Hematopoietic multipotent progenitor cell treated with erythropoietin and hydrocortisone succinate and interleukin-3 and kit ligand, for 6 days (in vitro differentiated cells): ENCODE results near the gene USP7.
A peak's percentile ranks its signal among the peaks of the same experiment; 100 is the strongest.
"Not testable (repeated sequence)": the region's sequence is repeated elsewhere in the genome, so short reads cannot be mapped to it uniquely, and the experiment has no call there.

Experiments
- DNase-seq: peaks from one replicate; pipeline ENCODE4 v3.0.0-alpha.2; 2015

Gene USP7

DNA sequence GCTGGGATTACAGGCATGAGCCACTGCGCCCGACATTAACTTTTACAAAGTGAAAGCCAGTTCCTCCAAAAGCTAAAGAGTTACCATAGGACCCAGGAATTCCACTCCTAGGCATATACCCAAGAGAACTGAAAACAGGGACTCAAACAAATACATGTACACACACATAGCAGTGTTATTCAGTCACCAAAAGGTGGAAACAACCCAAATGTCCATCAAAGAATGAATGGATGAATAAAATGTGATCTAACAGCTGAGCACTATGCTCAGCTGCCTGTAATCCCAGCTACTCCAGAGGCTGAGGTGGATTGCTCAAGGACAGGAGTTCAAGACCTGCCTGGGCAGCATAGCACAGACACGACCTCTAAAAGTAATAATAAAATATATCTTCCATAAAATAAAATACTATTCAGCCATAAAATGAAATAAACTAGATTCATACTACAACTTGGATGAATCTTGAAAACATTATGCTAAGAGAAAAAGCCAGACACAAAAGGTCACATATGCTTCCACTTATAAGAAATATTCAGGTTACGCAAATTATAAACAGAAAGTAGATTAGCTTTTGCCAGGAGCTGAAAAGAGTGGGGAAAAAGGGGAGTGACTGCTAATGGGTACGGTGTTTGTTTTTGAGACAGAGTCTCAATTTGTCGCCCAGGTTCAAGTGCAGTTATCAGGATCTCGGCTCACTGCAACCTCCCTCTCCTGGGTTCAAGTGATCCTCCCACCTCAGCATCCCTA lies 9.3 kb upstream of the USP7 start:
- no peak for DNase-seq

DNA sequence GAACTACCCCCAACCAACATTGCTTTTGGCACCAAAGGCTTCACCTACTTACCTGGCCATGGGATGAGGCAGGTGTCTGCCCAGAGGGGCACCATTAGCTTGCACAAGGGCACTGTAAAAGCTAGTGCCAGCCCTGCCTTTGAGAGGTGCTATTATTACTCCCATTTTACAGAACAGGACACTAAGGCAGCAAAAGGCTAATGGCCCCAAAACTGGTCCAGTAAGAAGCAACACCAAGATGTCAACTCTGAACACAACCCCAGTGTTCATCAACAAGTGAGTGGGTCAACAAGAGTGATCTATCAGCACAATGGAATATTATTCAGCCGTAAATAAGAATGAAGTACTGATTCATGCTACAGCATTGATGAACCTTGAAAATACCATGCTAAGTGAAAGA lies 7.7 kb upstream of the USP7 start:
- no peak for DNase-seq

DNA sequence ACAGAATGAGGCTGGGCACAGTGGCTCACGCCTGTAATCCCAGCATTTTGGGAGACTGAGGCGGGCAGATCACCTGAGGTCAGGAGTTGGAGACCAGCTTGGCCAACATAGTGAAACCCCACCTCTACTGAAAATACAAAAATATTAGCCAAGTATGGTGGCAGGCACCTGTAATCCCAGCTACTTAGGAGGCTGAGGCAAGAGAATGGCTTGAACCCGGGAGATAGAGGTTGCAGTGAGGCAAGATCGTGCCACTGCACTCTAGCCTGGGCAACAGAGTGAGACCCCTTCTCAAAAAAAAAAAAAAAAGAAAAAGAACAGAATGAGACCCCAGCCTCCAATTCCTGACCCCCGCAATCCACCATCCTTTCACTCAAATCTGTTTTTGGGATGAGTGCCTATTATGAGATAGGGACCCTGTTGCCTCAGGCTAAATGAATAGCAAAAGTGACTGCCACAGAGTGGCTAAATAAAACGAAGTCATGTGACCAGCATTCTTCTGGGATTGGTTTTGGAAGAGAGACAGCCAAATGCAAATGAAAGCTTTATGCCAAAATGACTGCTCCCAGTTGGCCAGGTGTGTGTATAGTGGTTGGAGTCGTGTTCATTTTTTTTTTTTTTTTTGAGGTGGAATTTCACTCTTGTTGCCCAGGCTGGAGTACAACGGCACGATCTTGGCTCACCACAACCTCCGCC lies 5.6 kb upstream of the USP7 start:
- DNase-seq = not testable (repeated sequence)

DNA sequence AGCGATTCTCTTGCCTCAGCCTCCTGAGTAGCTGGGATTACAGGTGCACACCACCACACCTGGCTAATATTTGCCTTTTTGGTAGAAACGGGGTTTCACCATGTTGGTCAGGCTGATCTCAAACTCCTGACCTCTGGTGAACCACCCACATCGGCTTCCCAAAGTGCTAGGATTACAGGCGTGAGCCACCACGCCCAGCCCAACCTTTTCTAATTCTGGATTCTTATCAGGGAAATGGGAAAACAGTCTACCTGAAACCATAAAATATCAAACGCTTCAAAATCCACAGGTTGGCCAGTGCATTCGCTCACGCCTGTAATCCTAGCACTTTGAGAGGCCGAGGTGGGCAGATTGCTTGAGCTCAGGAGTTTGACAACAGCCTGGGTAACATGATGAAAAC lies 4.3 kb upstream of the USP7 start:
- DNase-seq = not testable (repeated sequence)

DNA sequence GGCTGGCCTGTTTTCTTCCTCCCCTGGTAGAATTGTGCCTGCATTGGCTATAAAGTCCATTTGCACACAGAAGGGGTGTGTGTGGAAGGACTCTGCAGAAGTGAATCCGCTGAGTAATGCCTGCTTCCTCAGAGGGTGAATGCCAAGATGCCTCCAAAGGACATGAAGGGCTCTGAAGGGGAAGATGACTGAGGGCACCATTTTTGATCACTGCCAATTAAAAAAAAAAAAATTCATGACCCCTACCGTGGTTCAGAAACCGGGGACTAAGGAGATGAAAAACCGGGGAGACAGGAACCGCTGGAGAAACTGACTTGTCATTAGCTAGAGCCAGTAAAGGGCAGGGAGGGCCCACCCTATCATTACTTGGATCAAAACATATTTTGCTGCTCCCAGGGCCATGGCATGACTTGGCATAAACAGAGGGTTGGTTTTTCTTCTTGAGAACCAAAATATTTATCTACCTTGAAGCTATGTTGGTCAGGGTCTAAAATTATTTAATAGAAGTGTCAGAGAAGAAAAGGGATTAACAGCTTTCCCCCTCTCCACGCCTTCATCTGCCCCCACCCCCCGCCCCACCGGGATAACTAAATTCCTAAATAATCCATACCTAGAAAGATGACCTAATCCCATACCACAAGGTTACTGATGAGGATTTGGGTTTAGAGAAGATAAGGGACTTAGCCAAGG lies 3.6 kb upstream of the USP7 start:
- peak; percentile 87 for DNase-seq

DNA sequence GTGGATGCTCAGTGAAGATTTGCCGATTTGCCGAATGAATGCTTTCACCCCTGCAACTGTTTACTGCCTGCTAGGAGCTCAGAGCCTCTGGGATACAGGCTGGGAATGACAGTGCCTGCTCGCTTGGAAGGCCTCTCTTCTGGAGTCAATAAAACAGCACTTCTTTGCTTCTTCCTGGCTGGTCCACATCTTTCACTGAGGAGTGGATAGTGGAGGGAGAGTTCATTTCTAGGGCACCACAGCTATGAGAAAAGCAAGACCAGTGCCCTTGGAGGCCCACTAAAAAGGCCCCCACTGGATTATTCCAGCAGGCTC lies 3.1 kb upstream of the USP7 start:
- no peak for DNase-seq

DNA sequence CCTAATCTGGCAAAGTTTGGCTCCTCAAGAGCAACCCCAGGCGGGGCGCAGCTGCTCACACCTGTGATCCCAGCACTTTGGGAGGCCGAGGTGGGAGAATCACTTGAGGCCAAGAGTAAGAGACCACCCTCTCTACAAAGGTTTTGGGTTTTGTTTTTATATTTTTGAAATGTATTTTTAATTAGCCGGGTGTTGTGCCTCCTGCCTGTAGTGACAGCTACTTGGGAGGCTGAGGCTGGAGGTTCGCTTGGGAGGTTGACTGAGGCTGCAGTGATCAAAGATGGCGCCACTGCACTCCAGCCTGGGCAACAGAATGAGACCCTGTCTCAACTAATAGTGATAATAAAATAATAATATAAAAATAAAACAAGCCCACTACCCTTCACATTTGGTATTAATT lies 756 bp upstream of the USP7 start:
- no peak for DNase-seq

DNA sequence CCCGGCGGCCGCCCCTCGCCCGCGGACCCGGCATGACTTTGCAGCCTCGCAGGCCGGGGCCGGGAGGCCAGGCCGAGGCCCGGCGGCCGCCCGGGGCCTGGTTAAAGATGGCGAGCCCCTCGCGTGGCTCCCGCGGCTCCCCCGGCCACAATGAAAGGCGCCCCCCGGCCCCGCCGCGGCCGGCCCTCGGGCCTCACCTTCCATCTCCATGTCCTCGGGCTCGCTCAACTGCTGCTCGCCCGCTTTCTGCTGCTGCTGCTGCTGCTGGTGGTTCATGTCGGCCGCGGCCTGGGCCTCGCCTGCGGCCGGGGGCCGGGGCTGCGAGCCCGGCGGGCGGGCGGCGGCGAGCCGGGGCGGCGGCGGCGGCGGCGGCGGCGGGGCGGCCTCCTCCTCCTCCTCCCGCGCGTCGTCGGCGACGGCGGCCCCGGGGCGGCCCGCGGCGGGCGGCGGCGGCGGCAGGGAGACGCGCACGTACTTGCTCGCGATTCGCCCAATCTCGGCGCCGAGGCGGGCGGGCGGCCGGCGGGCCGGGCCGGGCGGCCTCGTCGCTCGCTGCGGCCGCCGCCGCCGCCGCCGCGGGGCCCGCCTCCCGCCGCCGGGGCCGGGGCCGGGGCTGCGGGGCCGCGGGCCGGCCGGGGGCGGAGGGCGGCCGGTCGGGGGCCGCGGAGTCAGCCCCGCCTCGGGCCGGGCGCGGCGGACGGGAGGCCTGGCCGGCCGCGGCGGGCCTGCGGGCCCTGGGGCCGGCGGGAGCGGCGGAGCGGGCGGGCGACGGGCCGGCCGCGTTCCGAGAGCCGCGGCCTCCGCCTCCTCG lies 491 bp downstream of the USP7 start:
- DNase-seq = no peak

DNA sequence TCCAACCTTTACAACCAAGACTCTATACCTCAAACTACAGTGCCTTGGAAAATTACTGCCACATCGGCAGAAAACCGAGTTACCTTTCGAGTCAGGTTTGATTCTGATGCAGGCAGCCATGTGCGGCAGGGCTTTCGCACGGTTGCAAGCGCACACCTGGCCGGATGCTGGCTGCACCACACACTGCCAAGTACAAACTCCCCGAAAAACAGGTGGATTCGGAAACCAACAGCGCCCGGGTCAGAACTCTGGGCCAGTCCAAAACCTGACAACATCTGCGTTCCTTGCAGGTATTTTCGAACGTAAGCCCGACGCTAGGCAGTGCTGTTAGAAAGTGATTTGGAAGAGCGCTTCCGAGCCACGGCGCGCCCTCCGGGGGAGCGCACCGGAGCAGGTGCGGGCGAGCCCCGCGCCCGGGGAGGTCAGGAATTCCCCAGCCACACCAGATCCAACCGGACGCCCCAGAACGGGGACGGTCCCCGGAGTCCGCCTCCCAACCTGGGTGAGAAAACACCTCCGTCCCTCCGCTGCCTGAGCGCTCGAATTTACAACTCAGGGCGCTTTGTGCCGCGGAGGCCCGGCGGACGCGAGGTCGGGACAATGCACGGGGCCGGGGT lies 1.2 kb downstream of the USP7 start:
- no peak for DNase-seq

DNA sequence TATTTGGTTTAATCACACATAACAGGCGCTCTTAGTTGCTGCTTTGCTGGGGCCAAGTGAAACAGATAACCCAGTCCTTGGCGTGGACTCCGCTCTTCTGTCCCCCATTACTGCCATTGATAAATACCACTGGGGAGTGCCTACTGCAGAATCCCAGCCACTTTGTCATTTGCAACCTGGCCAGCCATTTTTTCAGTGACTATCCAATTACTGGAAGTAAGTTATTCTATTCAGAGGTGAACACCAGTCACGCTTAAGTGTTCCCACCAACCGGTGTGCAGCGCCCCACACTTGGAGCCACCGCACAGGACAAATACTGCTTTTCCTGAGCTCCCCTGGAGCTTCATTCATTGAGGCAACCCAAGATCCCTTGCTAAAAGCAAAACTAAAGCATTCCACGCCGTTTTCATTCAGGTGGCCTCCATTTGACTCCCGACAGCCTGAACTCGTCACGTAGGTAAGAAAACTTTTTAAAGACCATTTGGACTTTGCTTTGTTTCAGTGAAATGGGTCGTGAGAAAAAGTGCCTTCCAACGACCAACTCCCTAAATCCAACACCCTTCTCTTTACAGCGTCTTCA lies 1.8 kb downstream of the USP7 start:
- DNase-seq = peak; percentile 82

DNA sequence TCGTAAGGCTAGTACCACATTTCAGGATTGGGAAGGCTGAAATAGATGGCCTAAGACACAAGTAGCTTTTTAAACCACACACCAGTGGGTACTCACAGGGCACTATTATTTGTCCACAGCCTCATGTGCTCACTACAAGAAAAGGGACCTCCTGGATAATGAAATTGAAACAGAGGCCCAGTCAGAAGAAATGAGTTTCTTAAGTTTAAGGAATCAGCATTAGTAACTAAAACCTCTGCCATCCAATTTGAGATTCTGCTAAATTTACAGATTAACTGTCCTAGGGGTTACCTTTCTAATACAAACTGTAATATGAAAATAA lies 3.0 kb downstream of the USP7 start:
- DNase-seq = no peak

DNA sequence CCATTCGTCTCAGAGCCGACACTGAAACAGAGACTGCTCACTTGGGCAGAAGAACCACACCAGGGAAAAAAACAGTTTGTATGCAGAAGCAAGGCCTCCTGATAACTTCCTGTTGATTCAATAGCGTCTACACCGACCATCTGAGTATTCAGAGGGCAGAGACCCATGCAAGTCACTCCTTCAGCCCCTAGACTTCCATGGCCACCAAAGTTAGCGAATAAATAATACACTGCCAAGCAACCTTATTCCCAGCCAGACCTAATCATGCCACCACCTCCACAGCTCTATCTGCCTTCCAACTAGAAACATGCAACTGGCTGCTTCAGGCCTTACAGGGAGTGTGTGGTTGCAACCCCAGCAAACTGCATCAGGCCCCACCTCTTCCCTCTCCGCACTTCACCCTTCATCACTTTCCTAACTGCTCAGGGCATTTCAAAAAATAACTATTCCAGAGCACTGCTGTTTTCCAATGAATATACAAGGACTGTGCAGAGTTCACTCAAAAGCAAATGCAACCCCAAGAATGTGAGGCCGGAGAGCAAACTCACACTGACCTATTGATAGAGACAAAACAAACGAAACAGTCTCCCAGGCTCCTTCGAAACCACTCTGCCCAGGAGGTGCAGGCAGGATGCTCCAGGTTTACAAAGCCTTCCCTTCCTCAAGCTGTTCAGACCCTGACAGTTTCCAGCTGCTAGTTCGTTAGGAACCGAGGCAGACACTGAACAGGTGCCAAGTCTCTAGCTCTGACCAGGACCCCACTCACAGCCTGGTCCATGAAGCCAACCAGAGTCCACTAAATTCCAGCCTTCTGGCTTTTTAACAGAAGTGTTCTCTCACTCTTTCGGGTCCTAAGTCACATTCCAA lies 3.6 kb downstream of the USP7 start:
- DNase-seq = peak; percentile 54

DNA sequence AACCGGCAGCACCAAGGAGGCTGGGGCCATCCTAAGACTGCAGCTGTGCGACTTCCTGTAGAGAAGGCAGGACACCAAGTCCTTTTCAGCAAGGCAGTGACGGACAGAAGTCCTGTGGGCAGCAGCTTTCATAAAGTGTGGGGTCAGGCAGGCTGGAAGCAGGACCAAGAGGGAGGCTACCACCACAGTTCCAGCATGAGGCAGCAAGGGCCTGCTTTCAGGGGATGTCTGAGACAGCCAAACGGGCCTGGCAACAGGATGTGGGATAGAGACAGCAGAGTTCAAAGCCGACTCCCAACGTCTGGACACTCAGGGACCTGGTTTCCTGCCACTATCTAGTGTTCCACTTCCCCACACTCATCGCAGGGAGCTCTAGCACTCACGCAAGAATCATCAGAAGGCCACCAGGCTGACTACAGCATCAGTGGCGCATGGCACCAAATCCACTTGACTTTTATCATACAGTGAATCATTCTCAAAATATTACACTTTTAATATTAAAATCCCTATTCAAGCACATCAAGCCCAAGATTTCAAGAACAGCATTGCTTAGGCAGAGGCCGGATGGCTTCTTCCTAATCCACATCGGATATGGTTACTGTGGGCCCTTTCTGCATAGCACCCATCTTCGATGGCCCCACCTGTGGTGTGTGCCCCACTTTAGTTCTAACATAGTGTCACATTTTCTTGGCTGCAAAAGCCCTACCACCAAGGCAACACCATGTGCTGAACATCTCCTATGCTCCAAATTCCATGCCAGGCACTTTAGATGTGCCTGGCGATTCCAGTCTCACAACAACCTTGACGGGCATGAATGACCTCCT lies 5.2 kb downstream of the USP7 start:
- DNase-seq = peak; percentile 43

DNA sequence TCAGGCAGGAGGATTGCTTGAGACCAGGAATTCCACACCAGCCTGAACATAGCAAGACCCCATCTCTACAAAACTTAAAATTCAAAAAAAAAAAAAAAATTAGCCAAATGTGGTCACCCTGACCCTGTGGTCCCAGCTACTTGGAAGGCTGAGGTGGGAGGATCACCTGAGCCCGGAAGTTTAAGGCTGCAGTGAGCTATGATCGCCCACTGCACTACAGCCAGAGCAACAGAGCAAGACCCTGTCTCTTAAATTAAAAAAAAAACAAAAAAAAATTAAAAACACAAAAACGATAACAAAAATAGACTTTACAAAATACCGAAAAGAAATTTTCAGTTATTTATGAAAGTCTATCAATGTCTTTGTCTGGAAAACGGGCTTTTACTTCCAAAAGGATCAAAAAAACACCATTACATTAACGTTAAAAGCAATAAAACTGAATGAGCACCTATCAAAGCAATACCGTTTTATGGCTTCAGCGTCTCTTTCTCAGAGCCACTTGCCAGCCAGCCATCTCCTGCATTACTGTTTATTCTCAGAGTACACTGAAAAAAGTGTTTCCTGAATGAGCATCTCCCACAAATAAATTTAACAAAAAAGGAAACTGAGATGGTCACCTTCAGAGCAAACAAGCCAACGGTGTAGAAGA lies 6.1 kb downstream of the USP7 start:
- DNase-seq = no peak

DNA sequence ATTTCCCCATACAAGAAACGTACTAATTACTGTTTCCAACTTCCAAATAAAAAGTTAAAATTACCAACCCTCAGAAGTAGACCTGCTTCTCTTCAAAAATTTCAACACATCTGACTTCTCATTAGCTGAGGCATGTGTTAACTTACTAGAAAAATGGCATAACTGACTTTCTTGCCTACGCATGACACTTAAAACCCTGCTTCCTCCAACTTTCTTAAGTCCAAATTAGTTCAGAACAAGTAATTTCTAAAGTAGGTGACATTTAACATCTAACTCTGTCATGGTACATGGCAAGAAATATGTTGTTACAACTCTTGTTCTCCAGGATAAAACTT lies 6.7 kb downstream of the USP7 start:
- DNase-seq = no peak

DNA sequence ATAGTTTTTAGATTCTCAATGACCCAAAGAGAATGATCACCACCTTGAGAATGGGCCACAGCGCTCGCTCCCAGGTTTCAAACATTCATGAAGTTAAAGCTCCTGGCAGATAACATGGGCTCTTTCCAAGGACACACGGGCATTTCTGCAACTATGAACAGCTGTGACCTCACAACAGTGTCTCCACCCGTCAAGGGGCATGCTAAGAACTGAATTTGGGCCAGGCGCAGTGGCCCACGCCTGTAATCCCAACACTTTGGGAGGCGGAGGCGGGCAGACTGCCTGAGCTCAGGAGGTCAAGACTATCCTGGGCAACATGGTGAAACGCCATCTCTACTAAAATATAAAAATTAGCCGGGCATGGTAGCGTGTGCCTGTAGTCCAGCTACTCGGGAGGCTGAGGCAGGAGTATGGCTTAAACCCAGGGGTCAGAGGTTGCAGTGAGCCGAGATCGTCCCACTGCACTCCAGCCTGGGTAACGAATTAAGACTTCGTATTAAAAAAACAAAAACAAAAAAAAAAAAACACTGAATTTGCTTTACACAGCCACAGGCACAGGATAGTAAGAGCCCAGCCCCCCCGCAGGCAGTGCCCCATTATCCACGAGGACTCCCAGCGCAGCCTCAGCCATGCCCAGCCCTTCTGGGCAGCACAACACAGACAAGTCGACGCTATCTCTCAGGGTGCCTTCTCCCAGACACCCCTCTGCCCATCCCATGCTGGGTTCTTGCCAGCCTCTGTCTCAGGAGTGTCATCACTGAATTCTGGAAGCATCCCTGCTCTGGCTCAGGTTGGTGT lies 7.2 kb downstream of the USP7 start:
- DNase-seq = peak; percentile 38

DNA sequence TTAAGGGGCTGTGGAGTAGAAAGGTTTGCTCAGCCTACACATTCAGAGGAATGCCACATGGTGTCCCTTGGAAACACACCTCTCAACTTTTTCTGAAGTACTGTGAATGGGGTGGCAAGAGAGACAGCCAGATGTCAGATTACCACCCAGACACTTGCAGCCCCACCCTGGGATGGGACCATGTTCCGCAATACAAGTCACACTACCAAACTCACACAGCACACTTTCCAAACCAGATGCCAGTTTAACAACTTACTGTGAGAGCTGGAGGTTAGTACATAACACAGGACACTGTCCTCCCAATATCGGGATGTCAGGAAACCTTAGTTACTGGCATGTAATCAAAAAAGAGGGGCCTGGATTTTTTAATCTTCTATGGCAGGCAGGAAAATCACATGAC lies 7.9 kb downstream of the USP7 start:
- DNase-seq = peak; percentile 66

DNA sequence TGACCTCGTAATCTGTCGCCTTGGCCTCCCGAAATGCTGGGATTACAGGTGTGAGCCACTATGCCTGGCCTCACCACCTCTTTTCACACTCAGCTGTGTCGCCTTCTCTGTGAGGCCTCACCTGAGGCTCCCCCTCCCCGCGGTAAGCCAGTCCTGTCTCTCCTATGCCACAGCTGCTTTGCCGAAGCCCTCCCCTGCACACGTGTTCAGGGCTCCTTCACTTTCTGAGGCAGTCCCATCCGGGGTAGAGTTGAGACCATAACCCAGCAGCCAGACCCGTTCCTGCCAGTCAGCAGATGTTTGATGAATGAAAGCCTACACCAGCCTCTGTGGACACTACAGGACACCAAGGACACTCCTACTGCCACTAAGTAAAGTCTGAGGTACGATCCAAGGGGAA lies 10.6 kb downstream of the USP7 start:
- no peak for DNase-seq

DNA sequence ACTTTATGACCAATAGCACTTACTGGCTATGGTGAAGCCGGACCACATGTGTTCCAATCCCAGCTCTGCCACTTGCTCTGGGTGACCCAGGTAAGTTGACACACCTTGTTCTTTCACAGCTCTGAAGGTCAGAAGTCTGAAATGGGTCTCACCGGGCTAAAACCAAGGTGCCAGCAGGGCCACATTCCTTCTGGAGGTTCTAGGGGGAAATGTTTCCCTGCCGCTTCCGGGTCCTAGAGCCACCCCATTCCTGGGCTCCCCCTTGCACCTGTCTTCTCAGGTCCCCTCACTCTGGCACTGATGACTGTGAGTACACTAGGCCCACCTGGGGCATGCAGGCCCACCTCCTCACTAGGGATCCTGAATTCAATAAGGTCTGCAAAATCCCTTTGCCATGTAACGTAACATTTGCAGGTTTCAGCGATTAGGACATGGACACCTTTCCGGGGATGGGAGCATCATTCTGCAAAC lies 11.4 kb downstream of the USP7 start:
- no peak for DNase-seq
